GM18499 (cell line): ENCODE results near the gene NUDT6.
"Not testable (repeated sequence)": the region's sequence is repeated elsewhere in the genome, so short reads cannot be mapped to it uniquely, and the experiment has no call there.

Source experiments
- ATAC-seq: cut with Tn5 transposase; IDR thresholded peaks from one replicate; pipeline ENCODE4 v1.9.1; 2021; ENCODE audit warnings: moderate number of reproducible peaks; ENCODE audit not compliant: insufficient read depth, unreplicated experiment

Gene NUDT6

GRCh38 chr4:122882857-122883735 lies 39.3 kb downstream of the NUDT6 start:
- ATAC-seq = no peak

- no peak for ATAC-seq
These were observed 43.4 kb downstream of the NUDT6 start for GRCh38 chr4:122879001-122879400.

DNA sequence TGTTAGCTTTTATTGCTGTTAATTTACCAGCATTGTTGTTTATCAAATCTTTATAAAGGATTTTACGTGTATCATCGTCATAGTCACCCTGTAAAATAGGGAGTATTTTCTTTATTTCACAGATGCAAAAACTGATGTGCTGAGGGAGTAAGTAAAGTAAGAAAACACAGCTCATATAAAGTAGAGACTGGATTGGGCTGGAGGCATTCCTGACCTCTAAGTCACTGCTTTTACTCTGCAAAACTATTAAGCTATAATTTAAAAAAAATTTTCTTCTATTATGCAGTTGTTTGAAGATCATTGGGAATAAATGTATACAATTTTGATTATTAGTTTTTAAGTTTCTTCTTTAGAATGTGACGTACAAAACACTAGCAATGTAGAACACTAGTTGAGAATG lies 45.9 kb downstream of the NUDT6 start:
- ATAC-seq = no peak

GRCh38 chr4:122875949-122876348 lies 46.4 kb downstream of the NUDT6 start:
- ATAC-seq = no peak

GRCh38 chr4:122873821-122874593 lies 48.4 kb downstream of the NUDT6 start:
- no peak for ATAC-seq

GRCh38 chr4:122873146-122873545 lies 49.3 kb downstream of the NUDT6 start:
- ATAC-seq = no peak

DNA sequence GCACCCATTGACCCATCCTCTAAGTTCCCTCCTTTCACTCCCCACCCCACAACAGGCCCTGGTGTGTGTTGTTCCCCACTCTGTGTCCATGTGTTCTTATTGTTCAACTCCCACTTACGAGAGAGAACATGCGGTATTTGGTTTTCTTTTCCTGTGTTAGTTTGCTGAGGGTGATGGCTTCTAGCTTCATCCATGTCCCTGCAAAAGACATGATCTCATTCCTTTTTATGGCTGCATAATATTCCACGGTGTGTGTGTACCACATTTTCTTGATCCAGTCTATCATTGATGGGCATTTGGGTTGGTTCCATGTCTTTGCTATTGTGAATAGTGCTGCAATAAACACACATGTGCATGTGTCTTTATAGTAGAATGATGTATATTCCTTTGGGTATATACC lies 54.2 kb downstream of the NUDT6 start:
- not testable (repeated sequence) for ATAC-seq

- no peak for ATAC-seq
These were observed 57.0 kb downstream of the NUDT6 start for GRCh38 chr4:122865425-122865824.

- ATAC-seq = no peak
These were observed 58.8 kb downstream of the NUDT6 start for GRCh38 chr4:122863639-122864038.

GRCh38 chr4:122861172-122861943 lies 61.0 kb downstream of the NUDT6 start:
- no peak for ATAC-seq

DNA sequence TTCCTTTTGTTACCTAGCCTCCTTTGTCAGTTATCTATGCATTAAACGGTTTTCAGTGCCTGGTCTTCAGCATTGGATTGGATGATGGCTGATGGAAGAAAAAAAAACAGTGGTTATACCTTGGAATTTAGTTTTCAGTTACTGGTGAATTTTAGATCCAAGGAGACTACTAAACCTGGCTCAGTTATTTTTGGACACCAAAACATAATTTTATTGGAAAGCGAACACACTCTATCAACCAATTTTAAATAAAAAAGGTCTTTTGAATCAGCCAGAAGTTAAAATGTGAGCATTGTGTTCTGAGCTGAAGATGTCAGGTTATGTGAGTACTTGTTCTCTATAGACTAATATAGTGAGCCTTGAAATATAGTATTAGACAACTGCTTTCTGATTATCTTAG lies 63.7 kb downstream of the NUDT6 start:
- ATAC-seq = no peak

DNA sequence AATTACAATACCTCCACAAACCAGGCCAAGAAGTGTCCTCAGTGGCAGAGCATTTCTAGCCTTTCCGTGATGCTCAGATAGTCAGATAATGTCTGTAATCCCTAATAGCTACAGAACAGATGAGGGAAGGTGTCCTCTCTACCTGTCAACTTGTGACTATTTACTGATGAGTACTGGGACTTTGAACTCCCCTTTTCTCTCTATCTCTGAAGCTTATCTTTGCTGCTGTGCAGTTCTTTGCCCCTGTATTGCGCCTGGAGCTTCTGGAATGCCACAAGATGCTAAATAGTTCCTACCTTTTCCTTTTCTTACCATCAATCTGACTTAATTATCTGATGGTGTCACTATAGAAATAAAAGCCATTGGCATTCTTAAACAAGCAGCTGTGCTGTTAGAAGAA lies 65.2 kb downstream of the NUDT6 start:
- no peak for ATAC-seq

DNA sequence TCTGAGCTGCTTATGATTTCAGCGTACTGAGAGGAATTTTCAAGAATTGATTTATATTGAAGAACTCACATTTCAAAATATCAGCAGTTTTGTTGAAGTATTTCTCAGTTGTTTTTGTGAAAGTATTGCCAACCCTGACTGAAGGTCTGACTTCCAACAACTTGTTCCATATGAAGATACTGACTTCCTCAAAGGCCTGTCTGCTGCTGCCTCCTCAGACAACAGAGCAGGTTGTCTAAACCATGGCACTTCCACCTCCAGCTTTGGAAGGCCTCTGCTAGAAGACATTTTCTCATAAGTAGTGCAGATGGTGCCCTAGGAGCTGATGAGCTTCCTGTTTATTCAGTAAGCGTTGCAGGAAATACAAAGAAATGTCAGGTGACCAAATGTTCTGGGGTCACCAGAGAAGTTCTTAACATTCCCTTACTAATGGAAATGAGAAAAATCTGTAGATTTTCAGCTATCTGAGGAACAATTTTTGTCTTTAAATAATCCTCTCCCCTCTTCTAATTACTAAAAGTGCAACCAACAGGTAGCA lies 67.0 kb downstream of the NUDT6 start:
- no peak for ATAC-seq

- ATAC-seq = no peak
These were observed 67.7 kb downstream of the NUDT6 start for GRCh38 chr4:122854447-122855352.

DNA sequence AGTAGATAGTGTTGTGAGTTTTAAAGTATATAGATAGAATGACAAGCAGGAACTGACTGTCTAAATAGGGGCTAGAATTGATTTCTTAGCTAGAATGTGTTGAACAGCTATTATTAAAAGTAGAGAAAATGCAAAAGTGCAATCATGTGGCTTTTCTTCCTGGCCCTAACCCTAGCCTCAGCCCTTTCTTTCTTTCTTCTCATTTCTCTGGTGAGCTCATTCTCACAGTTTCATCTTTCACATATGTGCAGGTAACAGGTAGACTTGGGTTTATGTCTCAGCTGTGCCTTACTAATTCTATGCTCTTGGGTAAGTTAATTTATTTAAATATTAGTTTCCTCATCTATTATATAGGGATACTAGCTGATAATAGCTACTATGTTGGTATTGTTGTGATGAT lies 70.8 kb downstream of the NUDT6 start:
- ATAC-seq = no peak

DNA sequence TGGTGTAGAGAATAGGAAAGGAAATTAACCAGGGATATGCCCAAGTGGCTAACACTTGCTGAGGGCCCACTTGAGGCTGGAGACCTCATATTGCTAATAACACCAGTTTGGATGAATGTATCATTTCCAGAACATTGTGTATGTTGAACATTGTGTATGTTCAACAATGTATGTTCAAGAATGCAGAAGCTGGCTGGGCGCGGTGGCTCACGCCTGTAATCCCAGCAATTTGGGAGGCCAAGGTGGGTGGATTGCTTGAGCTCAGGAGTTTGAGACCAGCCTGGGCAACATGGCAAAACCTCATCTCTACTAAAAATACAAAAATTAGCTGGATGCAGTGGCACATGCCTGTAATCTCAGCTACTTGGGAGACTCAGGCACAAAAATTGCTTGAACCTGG lies 72.6 kb downstream of the NUDT6 start:
- not testable (repeated sequence) for ATAC-seq

GRCh38 chr4:122847931-122848330 lies 74.5 kb downstream of the NUDT6 start:
- ATAC-seq = no peak

GRCh38 chr4:122845760-122846159 lies 76.6 kb downstream of the NUDT6 start:
- ATAC-seq = no peak

DNA sequence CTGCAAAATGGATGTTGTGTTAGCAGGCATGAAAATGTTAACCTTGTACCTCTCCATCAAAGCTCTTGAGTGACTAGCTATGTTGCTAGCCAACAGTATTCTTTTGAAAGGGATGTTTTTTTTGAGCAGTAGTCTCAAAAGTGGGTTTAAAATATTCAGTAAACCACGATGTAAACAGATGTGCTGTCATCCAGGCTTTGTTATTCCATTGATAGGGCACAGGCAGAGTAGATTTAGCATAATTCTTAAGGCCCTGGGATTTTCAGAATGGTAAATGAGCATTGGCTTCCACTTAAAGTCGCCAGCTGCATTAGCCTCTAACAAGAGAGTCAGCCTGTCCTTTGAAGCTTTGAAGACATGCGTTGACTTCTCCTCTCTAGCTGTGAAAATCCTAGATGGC lies 77.3 kb downstream of the NUDT6 start:
- ATAC-seq = no peak
